Loucy (cell line): ENCODE results near the gene SLC12A1.

Experiments
- H2AFZ ChIP-seq: fragments of 200-600 bp; sonication (generic); 2 replicates; pipeline ENCODE4 v1.6.0; 2016; ENCODE audit warnings: antibody characterized with exemption, mild to moderate bottlenecking, low read length, moderate library complexity
- H3F3A ChIP-seq: fragments of 200-600 bp; 2 replicates; pipeline ENCODE4 v1.6.0; 2016; ENCODE audit warnings: antibody characterized with exemption, low read depth, mild to moderate bottlenecking
- H3K27me3 ChIP-seq: fragments of 200-600 bp; sonication (generic); 2 replicates; pipeline ENCODE4 v1.6.1; 2014; ENCODE audit warnings: low read length, mild to moderate bottlenecking; ENCODE audit not compliant: insufficient read depth, poor library complexity, severe bottlenecking
- H3K36me3 ChIP-seq: fragments of 200-600 bp; sonication (generic); 2 replicates; pipeline ENCODE4 v1.6.1; 2016; ENCODE audit warnings: low read length; ENCODE audit not compliant: insufficient read depth
- H3K4me1 ChIP-seq: fragments of 200-600 bp; sonication (generic); 2 replicates; pipeline ENCODE4 v1.5.1; 2014; ENCODE audit warnings: low read length, mild to moderate bottlenecking; ENCODE audit not compliant: insufficient read depth, poor library complexity, severe bottlenecking
- H3K4me2 ChIP-seq: fragments of 200-600 bp; sonication (generic); 2 replicates; pipeline ENCODE4 v1.6.0; 2014; ENCODE audit warnings: antibody characterized with exemption, low read length, low read depth, mild to moderate bottlenecking; ENCODE audit not compliant: poor library complexity, severe bottlenecking
- H3K4me3 ChIP-seq: fragments of 200-600 bp; sonication (generic); 2 replicates; pipeline ENCODE4 v1.5.1; 2014; ENCODE audit warnings: low read length, mild to moderate bottlenecking, mixed read lengths; ENCODE audit not compliant: poor library complexity, severe bottlenecking
- H3K79me2 ChIP-seq: fragments of 200-600 bp; sonication (generic); 2 replicates; pipeline ENCODE4 v1.6.1; 2014; ENCODE audit warnings: low read length; ENCODE audit not compliant: insufficient read depth
- H3K9ac ChIP-seq: fragments of 200-600 bp; sonication (generic); 2 replicates; pipeline ENCODE4 v1.6.0; 2014; ENCODE audit warnings: mild to moderate bottlenecking, low read depth, low read length, moderate library complexity; ENCODE audit not compliant: poor library complexity, severe bottlenecking
- H3K9me2 ChIP-seq: fragments of 200-600 bp; sonication (generic); replicated peaks from 2 replicates; pipeline ENCODE4 v1.6.1; 2016; ENCODE audit warnings: low read depth, low read length, mixed read lengths
- H3K9me3 ChIP-seq: fragments of 200-600 bp; sonication (generic); 2 replicates; pipeline ENCODE4 v1.6.1; 2014; ENCODE audit warnings: mild to moderate bottlenecking, antibody characterized with exemption, low read length, low read depth; ENCODE audit not compliant: insufficient read depth
- H4K20me1 ChIP-seq: fragments of 200-600 bp; sonication (generic); 2 replicates; pipeline ENCODE4 v1.6.0; 2014; ENCODE audit warnings: antibody characterized with exemption, low read length, mild to moderate bottlenecking; ENCODE audit not compliant: insufficient read depth, poor library complexity, severe bottlenecking
- EZH2phosphoT487 ChIP-seq: fragments of 200-600 bp; IDR thresholded peaks from 2 replicates; pipeline ENCODE4 v1.6.1; 2018; ENCODE audit warnings: antibody characterized with exemption, mild to moderate bottlenecking, moderate library complexity, borderline replicate concordance
- TF ChIP-seq, protein P1 (sequence below): fragments of 200-600 bp; sonication (generic); conservative IDR thresholded peaks from 2 replicates; pipeline ENCODE4 v1.5.1; 2014; ENCODE audit warnings: mild to moderate bottlenecking, antibody characterized with exemption, low read length

SLC12A1 gene

GRCh38 chr15:48205981-48206380, at the start of gene SLC12A1:
TSS of gene SLC12A1 (plus strand) at chr15:48206302. CDS start at chr15:48207720, 1,418 bp downstream.
- Histone ChIP-seq H2AFZ (no peak within 1 kb of the TSS), H3K79me2 (no peaks in the 10 kb centered on the region), H3K4me2 (no peak within 1 kb of the TSS)

DNA sequence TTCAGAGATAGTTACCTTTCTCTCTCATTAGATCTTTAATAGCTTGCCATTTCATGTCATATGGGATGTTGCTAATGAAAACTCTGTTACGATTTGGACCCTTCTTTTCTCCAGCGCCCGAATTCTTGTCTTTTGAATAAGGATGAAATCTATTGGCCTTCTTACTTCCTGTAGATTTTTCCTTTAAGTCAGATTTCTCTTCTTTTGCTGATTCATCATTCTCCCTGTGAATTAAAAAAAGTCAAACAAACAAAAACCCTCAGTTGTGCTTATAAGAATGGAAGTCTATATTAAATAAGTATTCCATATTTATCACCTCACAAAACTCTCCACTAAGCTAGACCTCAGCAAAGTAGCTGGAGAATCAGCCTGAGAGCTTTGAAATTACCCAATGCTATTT, 37.5 kb upstream of the SLC12A1 start:
- TF ChIP-seq, protein P1, sequence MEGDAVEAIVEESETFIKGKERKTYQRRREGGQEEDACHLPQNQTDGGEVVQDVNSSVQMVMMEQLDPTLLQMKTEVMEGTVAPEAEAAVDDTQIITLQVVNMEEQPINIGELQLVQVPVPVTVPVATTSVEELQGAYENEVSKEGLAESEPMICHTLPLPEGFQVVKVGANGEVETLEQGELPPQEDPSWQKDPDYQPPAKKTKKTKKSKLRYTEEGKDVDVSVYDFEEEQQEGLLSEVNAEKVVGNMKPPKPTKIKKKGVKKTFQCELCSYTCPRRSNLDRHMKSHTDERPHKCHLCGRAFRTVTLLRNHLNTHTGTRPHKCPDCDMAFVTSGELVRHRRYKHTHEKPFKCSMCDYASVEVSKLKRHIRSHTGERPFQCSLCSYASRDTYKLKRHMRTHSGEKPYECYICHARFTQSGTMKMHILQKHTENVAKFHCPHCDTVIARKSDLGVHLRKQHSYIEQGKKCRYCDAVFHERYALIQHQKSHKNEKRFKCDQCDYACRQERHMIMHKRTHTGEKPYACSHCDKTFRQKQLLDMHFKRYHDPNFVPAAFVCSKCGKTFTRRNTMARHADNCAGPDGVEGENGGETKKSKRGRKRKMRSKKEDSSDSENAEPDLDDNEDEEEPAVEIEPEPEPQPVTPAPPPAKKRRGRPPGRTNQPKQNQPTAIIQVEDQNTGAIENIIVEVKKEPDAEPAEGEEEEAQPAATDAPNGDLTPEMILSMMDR = no peak
- TF ChIP-seq EZH2phosphoT487 = no peak
- Histone ChIP-seq H3F3A (no peaks in the 10 kb centered on the region), H2AFZ (no peak overlapping the region), H3K36me3 (peaks cover 45% of the 10 kb centered on the region), H3K9ac (no peak overlapping the region), H3K27me3 (no peaks in the 10 kb centered on the region), H3K9me3 (0 out of 2 replicates have a peak, but pooled peaks cover 6% of the 10 kb centered on the region), H3K4me3 (no peak overlapping the region), H3K9me2 (no peaks in the 10 kb centered on the region), H3K79me2 (peaks cover 47% of the 10 kb centered on the region), H4K20me1 (peaks cover 26% of the 10 kb centered on the region), H3K4me1 (peaks cover 12% of the 10 kb centered on the region), H3K4me2 (no peak overlapping the region)

More at GRCh38 chr15:48205981-48206380, at the start of gene SLC12A1:
- TF ChIP-seq, protein P1 = no peak
- H3F3A ChIP-seq = no peaks in the 10 kb centered on the region
- H3K9me2 ChIP-seq = 0 out of 2 replicates have a peak, but pooled peaks cover 4% of the 10 kb centered on the region
- no peaks in the 10 kb centered on the region for H3K27me3 ChIP-seq
- no peaks in the 10 kb centered on the region for H3K9me3 ChIP-seq
- H3K4me3 ChIP-seq = no peak within 1 kb of the TSS
- H3K9ac ChIP-seq = no peak within 1 kb of the TSS
- no peaks in the 10 kb centered on the region for H3K36me3 ChIP-seq
- H4K20me1 ChIP-seq = no peaks in the 10 kb centered on the region
- no peaks in the 10 kb centered on the region for H3K4me1 ChIP-seq

DNA sequence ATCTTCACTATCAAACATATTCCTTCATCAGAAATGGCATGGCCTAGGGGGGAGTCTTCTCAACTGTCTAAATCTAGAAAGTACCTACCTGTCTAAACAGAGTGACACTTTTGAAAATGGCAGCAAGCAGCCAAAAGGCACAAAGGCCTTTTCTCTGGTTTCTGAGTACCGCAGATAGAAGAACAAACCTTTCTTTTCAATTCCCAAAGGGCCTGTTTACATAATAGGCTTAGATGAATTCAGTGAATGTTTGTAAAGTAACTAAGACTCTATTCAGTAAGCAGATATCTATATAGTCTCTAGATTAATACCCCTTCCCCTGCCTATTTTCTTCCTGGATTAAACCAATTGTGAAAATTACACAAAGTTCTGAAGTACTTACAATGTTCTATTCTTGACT, 35.1 kb upstream of the SLC12A1 start:
- Histone ChIP-seq H4K20me1 (peaks cover 46% of the 10 kb centered on the region), H3K27me3 (no peaks in the 10 kb centered on the region), H3K4me1 (peaks cover 21% of the 10 kb centered on the region), H3K4me2 (peak overlapping the region; percentile 42), H2AFZ (no peak overlapping the region), H3K9ac (no peak overlapping the region), H3K4me3 (peak overlapping the region; percentile 19), H3K36me3 (peaks cover 21% of the 10 kb centered on the region), H3K9me3 (0 out of 2 replicates have a peak, but pooled peaks cover 6% of the 10 kb centered on the region), H3K9me2 (no peaks in the 10 kb centered on the region), H3F3A (no peaks in the 10 kb centered on the region), H3K79me2 (peaks cover 70% of the 10 kb centered on the region)
- TF ChIP-seq EZH2phosphoT487 = no peak
- TF ChIP-seq, protein P1 = no peak
